HG03439 (cell line): ENCODE data around the gene RNF126.
A peak's percentile ranks its signal among the peaks of the same experiment; 100 is the strongest.
"Not testable (repeated sequence)": the region's sequence is repeated elsewhere in the genome, so short reads cannot be mapped to it uniquely, and the experiment has no call there.

ENCODE experiments used
- ATAC-seq: cut with Tn5 transposase; IDR thresholded peaks from one replicate; pipeline ENCODE4 v1.9.1; 2021; ENCODE audit warnings: mild to moderate bottlenecking, moderate library complexity; ENCODE audit not compliant: unreplicated experiment

RNF126 gene

GRCh38 chr19:632579-633067 lies 30.4 kb downstream of the RNF126 start:
- ATAC-seq: peak; percentile 27

DNA sequence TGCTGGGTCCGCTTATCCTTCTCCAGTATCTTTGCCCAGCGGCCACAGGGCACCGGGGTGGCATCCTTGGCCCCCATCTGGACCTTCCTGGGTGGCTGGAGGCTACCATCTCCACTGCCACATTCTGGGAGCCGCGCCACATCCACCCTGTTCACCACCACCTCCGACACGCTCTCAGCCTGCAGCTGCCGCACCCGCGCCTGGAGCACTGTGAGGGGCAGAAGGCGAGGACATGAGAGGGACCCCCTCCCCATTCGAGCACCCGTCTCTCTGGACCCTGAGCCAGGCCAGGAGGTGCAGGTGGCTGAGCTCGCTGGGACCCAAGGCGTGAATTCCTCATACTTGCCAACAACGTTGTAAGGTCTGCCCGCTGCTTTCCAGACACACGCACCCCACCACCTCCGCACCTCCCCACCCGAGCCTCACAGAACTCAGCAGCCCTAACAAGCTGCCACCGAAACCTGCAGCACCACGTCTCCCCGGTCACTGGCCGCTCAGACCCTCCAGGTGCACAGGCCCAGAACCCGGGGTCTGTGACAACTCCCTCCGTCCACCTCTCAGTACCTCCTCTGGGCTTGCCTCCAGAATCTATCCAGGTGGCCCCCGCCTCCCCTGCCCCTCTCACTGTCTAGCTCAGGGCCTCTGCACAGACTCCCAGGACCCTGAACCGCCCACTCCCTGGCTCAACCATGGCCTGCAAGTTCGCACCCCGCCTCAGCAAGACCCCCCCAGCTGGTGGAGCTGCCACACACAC lies 32.9 kb downstream of the RNF126 start:
- no peak for ATAC-seq

DNA sequence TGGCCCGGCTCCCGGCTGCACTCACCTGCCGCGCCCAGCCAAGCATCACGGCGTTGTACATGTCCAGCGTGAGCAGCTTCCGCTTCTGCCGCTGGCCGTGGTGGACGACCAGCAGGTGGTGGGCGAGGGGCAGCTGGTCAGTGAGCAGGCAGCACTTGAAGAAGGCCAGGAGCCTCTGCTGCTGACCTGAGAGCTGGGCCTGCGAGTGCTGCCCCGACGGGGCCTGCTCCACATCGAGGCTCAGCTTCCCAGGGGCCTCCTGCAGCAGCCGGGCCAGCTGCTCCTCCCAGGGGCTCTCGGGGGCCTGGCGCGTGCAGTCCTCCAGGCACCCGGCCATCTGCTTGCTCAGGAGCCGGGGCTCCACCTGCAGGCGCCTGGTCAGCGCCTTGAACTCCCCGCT lies 33.5 kb downstream of the RNF126 start:
- ATAC-seq: not testable (repeated sequence)

GRCh38 chr19:628168-628567 lies 34.8 kb downstream of the RNF126 start:
- no peak for ATAC-seq

DNA sequence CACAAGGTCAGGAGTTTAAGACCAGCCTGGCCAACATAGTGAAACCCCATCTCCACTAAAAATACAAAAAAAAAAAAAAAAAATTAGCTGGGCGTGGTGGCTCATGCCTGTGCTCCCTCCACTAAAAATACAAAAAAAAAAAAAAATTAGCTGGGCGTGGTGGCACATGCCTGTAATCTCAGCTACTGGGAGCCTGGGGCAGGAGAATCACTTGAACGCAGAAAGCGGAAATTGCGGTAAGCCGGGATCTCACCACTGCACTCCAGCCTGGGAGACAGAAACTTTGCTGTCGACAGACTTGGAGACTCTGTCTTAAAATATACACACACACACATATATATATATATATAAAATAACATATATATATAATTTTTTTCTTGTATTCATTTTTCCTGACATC lies 36.4 kb downstream of the RNF126 start:
- not testable (repeated sequence) for ATAC-seq

- no peak for ATAC-seq
Observed at GRCh38 chr19:625257-625656, 37.8 kb downstream of the RNF126 start.

DNA sequence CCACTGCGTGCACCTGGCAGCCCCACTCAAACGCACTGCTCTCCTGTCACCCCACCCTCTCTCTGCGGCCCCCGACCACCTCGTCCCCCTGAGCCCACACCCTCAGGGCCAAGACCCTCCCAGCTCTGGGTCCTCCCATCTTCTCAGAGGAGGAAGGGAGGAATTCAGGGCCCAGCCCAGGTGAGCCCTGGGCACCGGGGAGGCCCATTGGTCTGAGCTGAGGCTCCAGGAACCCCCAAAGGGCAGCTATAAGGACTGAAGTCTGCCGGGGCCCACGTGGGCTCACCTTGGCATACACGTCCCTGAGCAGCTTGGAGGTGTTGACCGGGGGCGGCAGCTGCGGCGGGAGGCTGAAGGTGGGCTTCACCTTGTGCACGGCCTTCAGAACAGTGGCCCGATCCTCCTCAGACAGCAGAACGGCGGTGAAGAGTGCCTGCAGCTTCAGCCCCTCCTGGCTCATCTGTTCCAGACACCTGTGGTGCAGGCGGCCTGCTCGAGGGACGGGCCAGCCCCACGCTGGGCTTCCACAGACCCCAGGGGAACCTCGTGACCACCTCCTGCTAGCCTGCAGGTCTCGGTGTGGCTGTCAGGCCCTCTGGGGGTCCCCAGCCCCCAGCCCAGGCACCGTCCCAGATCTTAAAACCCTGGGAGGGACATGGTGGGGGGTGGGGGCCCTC lies 38.4 kb downstream of the RNF126 start:
- ATAC-seq: no peak

DNA sequence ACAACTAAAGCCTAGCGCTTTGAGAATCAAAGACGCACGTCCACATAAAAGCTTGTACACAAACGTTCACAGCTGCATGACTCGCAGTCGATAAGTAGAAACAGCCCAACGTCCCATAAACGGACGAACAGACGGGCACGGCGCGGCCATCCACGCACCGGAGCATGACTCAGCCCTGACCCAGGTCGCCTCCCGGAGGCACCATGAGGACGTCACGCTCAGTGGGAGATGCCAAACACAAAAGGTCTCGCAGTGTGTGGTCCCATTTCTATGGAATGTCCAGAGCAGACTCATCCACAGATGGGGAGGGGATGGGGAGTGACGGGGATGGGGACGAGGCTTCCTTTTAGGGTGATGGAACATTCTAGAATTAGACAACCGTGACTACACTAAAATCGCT lies 39.0 kb downstream of the RNF126 start:
- no peak for ATAC-seq

- ATAC-seq: no peak
Observed at GRCh38 chr19:623175-623916, 39.7 kb downstream of the RNF126 start.

GRCh38 chr19:622666-623065 lies 40.3 kb downstream of the RNF126 start:
- no peak for ATAC-seq

- no peak for ATAC-seq
Observed at GRCh38 chr19:621819-622218, 41.2 kb downstream of the RNF126 start.

- ATAC-seq: not testable (repeated sequence)
Observed at GRCh38 chr19:621191-621590, 41.8 kb downstream of the RNF126 start.

GRCh38 chr19:620166-620862 lies 42.7 kb downstream of the RNF126 start:
- ATAC-seq: no peak

- no peak for ATAC-seq
Observed at GRCh38 chr19:619286-620002, 43.6 kb downstream of the RNF126 start.

DNA sequence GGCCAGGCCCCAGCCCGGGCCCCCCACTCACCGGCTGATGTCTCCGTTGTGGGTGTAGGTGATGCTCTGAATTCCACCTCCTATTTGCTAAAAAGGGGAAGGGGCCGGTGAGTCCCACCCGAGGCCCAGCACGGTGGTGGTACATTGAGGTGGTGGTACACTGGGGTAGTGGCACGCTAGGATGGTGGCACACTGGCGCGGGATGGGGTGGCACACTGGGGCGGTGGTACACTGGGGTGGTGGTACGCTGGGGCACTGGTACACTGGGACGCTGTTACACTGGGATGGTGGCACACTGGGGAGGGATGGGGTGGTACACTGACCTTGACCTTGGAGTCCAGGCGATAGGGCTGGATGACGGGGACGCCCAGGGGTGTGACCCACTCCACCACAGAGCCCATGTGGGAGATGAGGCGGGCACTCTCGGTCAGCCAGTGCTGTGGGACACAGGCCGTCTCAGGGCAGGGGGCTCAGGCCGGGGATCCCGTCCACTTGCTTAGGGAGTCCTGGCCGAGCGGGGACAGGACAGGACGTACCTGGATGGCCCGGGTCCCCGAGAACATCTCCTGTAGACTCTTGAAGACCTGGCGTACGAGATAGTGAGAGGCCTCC lies 44.2 kb downstream of the RNF126 start:
- ATAC-seq: no peak

GRCh38 chr19:618247-618619 lies 44.8 kb downstream of the RNF126 start:
- no peak for ATAC-seq

GRCh38 chr19:617551-618246 lies 45.3 kb downstream of the RNF126 start:
- no peak for ATAC-seq

- no peak for ATAC-seq
Observed at GRCh38 chr19:616747-617526, 46.1 kb downstream of the RNF126 start.
